ENCODE results near the gene PPP1R9A. TPM values are rescaled to one million over a fixed set of nuclear protein-coding genes. Genes with fewer than 3 reads are reported as not detected.
"Not testable (repeated sequence)": the region's sequence is repeated elsewhere in the genome, so short reads cannot be mapped to it uniquely, and the experiment has no call there.

PPP1R9A gene
- total and polyA plus RNA-seq, 8 donors = 18.7 to 28.6 (median 24.3) TPM

- no peak for DNase-seq
- Histone ChIP-seq H3K36me3 (no peaks in the 10 kb centered on the region), H3K27me3 (no peaks in the 10 kb centered on the region), H3K4me1 (no peaks in the 10 kb centered on the region), H3K27ac (no peak overlapping the region), H3K4me3 (no peak overlapping the region), H3K9me3 (no peaks in the 10 kb centered on the region)
- no peak for TF ChIP-seq CTCF (IDR thresholded peaks at IDR 0.05)
- intact Hi-C loops (cut with DNase I) = no loop called here
- ATAC-seq = no peak
These were observed 88.5 kb downstream of the PPP1R9A start for GRCh38 chr7:94995921-94996320.

GRCh38 chr7:94996369-94996768 lies 89.0 kb downstream of the PPP1R9A start:
- H3K9me3 ChIP-seq = no peaks in the 10 kb centered on the region
- ATAC-seq (no peak), DNase-seq (no peak)
- H3K4me1 ChIP-seq = no peaks in the 10 kb centered on the region
- no peak overlapping the region for H3K4me3 ChIP-seq
- H3K27me3 ChIP-seq = no peaks in the 10 kb centered on the region
- intact Hi-C loops (cut with DNase I) = no loop called here
- TF ChIP-seq CTCF (IDR thresholded peaks at IDR 0.05) = no peak
- no peaks in the 10 kb centered on the region for H3K36me3 ChIP-seq
- H3K27ac ChIP-seq = no peak overlapping the region

- no peak overlapping the region for H3K4me3 ChIP-seq
- H3K36me3 ChIP-seq = no peaks in the 10 kb centered on the region
- H3K9me3 ChIP-seq = no peaks in the 10 kb centered on the region
- no peak overlapping the region for H3K27ac ChIP-seq
- DNase-seq (no peak), ATAC-seq (peak; percentile 25)
- H3K4me1 ChIP-seq = no peaks in the 10 kb centered on the region
- intact Hi-C loops (cut with DNase I) = no loop called here
- no peak for TF ChIP-seq CTCF (IDR thresholded peaks at IDR 0.05)
- H3K27me3 ChIP-seq = no peaks in the 10 kb centered on the region
These were observed 90.2 kb downstream of the PPP1R9A start for GRCh38 chr7:94997547-94997946.

GRCh38 chr7:94998266-94999068 lies 91.1 kb downstream of the PPP1R9A start:
- peak in 1 of 4 donors; percentile 35 for DNase-seq
- no peak for TF ChIP-seq CTCF (IDR thresholded peaks at IDR 0.05)
- H3K27me3 ChIP-seq = no peaks in the 10 kb centered on the region
- H3K9me3 ChIP-seq = no peaks in the 10 kb centered on the region
- intact Hi-C loops (cut with DNase I) = no loop called here
- H3K4me1 ChIP-seq = no peaks in the 10 kb centered on the region
- no peaks in the 10 kb centered on the region for H3K36me3 ChIP-seq
- H3K4me3 ChIP-seq = no peak overlapping the region
- peak; percentile 17 for ATAC-seq
- H3K27ac ChIP-seq = peak overlapping the region in 1 of 2 donors; percentile 13

GRCh38 chr7:94999069-94999351 lies 91.6 kb downstream of the PPP1R9A start:
- Histone ChIP-seq H3K27me3 (no peaks in the 10 kb centered on the region), H3K36me3 (no peaks in the 10 kb centered on the region), H3K4me3 (no peak overlapping the region), H3K4me1 (no peaks in the 10 kb centered on the region), H3K27ac (peak overlapping the region in 1 of 2 donors; percentile 13), H3K9me3 (no peaks in the 10 kb centered on the region)
- ATAC-seq = no peak
- DNase-seq = no peak
- TF ChIP-seq CTCF (IDR thresholded peaks at IDR 0.05) = no peak
- intact Hi-C loops (cut with DNase I) = no loop called here

GRCh38 chr7:94999601-95000000 lies 92.2 kb downstream of the PPP1R9A start:
- H3K4me1 ChIP-seq; H3K27ac ChIP-seq; intact Hi-C loops (cut with DNase I); H3K27me3 ChIP-seq; ATAC-seq; H3K4me3 ChIP-seq; H3K36me3 ChIP-seq; H3K9me3 ChIP-seq: not testable (repeated sequence)
- peak in 1 of 4 donors; percentile 12 for DNase-seq
